ENCODE measurements around the gene TSPYL6. TPM values are rescaled to one million over a fixed set of nuclear protein-coding genes. Genes with fewer than 3 reads are reported as not detected.

Gene TSPYL6
- total RNA-seq, 1 donor from 2014 or later, result not detected

GRCh38 chr2:54224997-54225396 lies 31.0 kb downstream of the TSPYL6 start:
- Mint-ChIP-seq H3K27me3 (no peaks in the 10 kb centered on the region), H3K27ac (no peak overlapping the region), H3K36me3 (no peaks in the 10 kb centered on the region), H3K4me3 (no peak overlapping the region), H3K4me1 (ENCODE audit: unreplicated experiment) (peaks cover 5% of the 10 kb centered on the region), H3K9me3 (peaks cover 5% of the 10 kb centered on the region)
- TF ChIP-seq, protein P1, sequence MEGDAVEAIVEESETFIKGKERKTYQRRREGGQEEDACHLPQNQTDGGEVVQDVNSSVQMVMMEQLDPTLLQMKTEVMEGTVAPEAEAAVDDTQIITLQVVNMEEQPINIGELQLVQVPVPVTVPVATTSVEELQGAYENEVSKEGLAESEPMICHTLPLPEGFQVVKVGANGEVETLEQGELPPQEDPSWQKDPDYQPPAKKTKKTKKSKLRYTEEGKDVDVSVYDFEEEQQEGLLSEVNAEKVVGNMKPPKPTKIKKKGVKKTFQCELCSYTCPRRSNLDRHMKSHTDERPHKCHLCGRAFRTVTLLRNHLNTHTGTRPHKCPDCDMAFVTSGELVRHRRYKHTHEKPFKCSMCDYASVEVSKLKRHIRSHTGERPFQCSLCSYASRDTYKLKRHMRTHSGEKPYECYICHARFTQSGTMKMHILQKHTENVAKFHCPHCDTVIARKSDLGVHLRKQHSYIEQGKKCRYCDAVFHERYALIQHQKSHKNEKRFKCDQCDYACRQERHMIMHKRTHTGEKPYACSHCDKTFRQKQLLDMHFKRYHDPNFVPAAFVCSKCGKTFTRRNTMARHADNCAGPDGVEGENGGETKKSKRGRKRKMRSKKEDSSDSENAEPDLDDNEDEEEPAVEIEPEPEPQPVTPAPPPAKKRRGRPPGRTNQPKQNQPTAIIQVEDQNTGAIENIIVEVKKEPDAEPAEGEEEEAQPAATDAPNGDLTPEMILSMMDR (conservative IDR thresholded peaks at IDR 0.05), result no peak
- DNase-seq (ENCODE audit: extremely low spot score, unreplicated experiment), result no peak

- H3K36me3 Mint-ChIP-seq, result no peaks in the 10 kb centered on the region
- DNase-seq (ENCODE audit: extremely low spot score, unreplicated experiment), result no peak
- H3K9me3 Mint-ChIP-seq, result peaks cover 5% of the 10 kb centered on the region
- TF ChIP-seq, protein P1 (conservative IDR thresholded peaks at IDR 0.05), result no peak
- H3K27ac Mint-ChIP-seq, result no peak overlapping the region
- no peaks in the 10 kb centered on the region for H3K27me3 Mint-ChIP-seq
- no peak overlapping the region for H3K4me3 Mint-ChIP-seq
- H3K4me1 Mint-ChIP-seq (ENCODE audit: unreplicated experiment), result peaks cover 9% of the 10 kb centered on the region
These were observed 42.9 kb downstream of the TSPYL6 start for GRCh38 chr2:54213082-54213481.

- no peak for DNase-seq (ENCODE audit: extremely low spot score, unreplicated experiment)
- H3K27me3 Mint-ChIP-seq, result no peaks in the 10 kb centered on the region
- H3K4me1 Mint-ChIP-seq (ENCODE audit: unreplicated experiment), result peaks cover 15% of the 10 kb centered on the region
- peaks cover 5% of the 10 kb centered on the region for H3K9me3 Mint-ChIP-seq
- no peak overlapping the region for H3K27ac Mint-ChIP-seq
- TF ChIP-seq, protein P1 (conservative IDR thresholded peaks at IDR 0.05), result no peak
- H3K36me3 Mint-ChIP-seq, result no peaks in the 10 kb centered on the region
- no peak overlapping the region for H3K4me3 Mint-ChIP-seq
These were observed 43.6 kb downstream of the TSPYL6 start for GRCh38 chr2:54212456-54212855.

GRCh38 chr2:54209379-54209778 lies 46.6 kb downstream of the TSPYL6 start:
- Mint-ChIP-seq H3K36me3 (no peaks in the 10 kb centered on the region), H3K27me3 (no peaks in the 10 kb centered on the region), H3K4me1 (ENCODE audit: unreplicated experiment) (peaks cover 15% of the 10 kb centered on the region), H3K4me3 (no peak overlapping the region), H3K27ac (no peak overlapping the region), H3K9me3 (no peaks in the 10 kb centered on the region)
- no peak for DNase-seq (ENCODE audit: extremely low spot score, unreplicated experiment)
- TF ChIP-seq, protein P1 (conservative IDR thresholded peaks at IDR 0.05), result no peak

DNA sequence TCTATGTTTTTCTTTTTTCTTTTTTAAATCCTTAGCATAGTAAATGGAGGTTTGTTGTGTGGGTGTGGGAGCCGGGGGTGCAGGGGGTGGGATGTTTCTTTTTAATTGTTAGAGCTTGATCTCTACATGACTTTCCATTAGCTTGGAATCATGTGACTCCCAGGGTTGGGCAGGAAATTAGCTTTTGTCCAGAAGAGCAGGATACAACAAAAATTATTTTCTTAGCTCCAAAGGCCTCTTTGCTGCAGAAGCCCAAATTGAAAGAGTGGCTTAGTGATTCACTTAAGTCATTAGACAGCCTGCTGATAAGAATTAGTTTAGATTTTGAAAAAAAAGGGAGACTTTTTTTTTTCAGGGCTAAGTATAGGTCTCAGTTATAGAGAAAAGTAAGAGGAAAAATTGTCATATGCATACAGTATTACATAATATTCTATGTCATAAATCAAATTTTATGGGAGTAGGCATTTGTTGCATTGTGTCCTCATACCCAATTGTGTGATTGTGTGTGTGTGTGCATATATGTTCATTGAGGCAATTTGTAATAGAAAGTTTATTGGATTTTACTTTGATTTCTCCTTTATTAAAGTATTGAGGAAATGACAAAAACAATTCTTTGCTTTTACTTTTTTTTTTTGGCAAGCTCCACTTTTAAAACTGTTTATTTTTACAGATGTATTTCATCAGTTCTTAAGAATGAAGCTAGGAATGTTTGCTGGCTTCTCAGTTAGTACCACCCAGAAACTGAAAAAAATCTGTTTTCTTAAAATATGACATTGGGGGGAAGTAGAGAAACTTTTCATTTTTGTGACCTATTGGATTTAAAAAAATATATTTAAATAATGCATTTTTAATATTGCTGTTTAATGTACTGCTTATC lies 47.4 kb downstream of the TSPYL6 start:
- H3K36me3 Mint-ChIP-seq, result no peaks in the 10 kb centered on the region
- peaks cover 15% of the 10 kb centered on the region for H3K4me1 Mint-ChIP-seq (ENCODE audit: unreplicated experiment)
- H3K9me3 Mint-ChIP-seq, result no peaks in the 10 kb centered on the region
- peak overlapping the region; percentile 0 for H3K27ac Mint-ChIP-seq
- no peaks in the 10 kb centered on the region for H3K27me3 Mint-ChIP-seq
- DNase-seq (ENCODE audit: extremely low spot score, unreplicated experiment), result no peak
- TF ChIP-seq, protein P1 (conservative IDR thresholded peaks at IDR 0.05), result no peak
- H3K4me3 Mint-ChIP-seq, result no peak overlapping the region

Measured in type B pancreatic cell (in vitro differentiated cells).